Measurements from ENCODE around the gene FOLR1. TPM values are rescaled to one million over a fixed set of nuclear protein-coding genes. Genes with fewer than 3 reads are reported as not detected.

The FOLR1 gene
- total RNA-seq, 1 experiment from 2014 or later = 4.8 TPM

GRCh38 chr11:72189455-72190250 is 2.3 kb upstream of the FOLR1 start:
- Histone ChIP-seq H3K27ac (ENCODE audit: low read depth, low read length) (no peak overlapping the region), H3K9me2 (ENCODE audit: insufficient read depth) (no peaks in the 10 kb centered on the region), H3K27me3 (ENCODE audit: insufficient read depth, low read length) (no peaks in the 10 kb centered on the region), H3K4me2 (ENCODE audit: low read length) (no peak overlapping the region; the same call in 1 of the 2 replicates), H3K4me1 (ENCODE audit: control insufficient read depth in 1 of 2, insufficient read depth in 2 of 2, low read length in 2 of 2) (peaks cover 13 to 20% of the 10 kb centered on the region in 2 experiments), H2AFZ (ENCODE audit: low read depth, low read length, poor library complexity, severe bottlenecking) (no peak overlapping the region), H3K9me3 (ENCODE audit: control insufficient read depth in 1 of 2, insufficient read depth in 1 of 2, low read depth in 1 of 2, low read length in 2 of 2) (no peaks in the 10 kb centered on the region), H3K9ac (ENCODE audit: low read length) (no peak overlapping the region), H3K4me3 (replicated peaks in 1 of 2; ENCODE audit: low read depth in 1 of 2, low read length in 2 of 2) (no peak overlapping the region), H3K36me3 (ENCODE audit: control insufficient read depth in 1 of 2, insufficient read depth in 2 of 2, low read length in 2 of 2) (no peaks in the 10 kb centered on the region), H4K20me1 (ENCODE audit: insufficient read depth) (no peaks in the 10 kb centered on the region), H3K79me2 (ENCODE audit: insufficient read depth, low read length) (no peaks in the 10 kb centered on the region)
- ChIA-PET CTCF (no interaction called here), POLR2A (no interaction called here), RAD21 (ENCODE audit: low non-redundant PET in 1 of 2, low total read pairs in 2 of 2, uncharacterized antibody in 2 of 2, unreplicated experiment in 2 of 2) (no interaction called here)
- TF ChIP-seq ZFX (IDR thresholded peaks at IDR 0.05) (no peak), SRF (IDR thresholded peaks at IDR 0.05; ENCODE audit: low read depth) (no peak), EZH2phosphoT487 (IDR thresholded peaks at IDR 0.05; ENCODE audit: borderline replicate concordance) (no peak), ATF3 (IDR thresholded peaks at IDR 0.05) (no peak), MAX (IDR thresholded peaks at IDR 0.05) (no peak), POLR2A (IDR thresholded peaks at IDR 0.05; ENCODE audit: borderline replicate concordance, extremely low read depth, insufficient read depth, insufficient read length) (no peak), EZH2 (IDR thresholded peaks at IDR 0.05) (no peak), ELF1 (IDR thresholded peaks at IDR 0.05; ENCODE audit: borderline replicate concordance, low read depth) (no peak), EGR1 (IDR thresholded peaks at IDR 0.05; ENCODE audit: low read depth) (no peak), REST (IDR thresholded peaks at IDR 0.05; ENCODE audit: low read depth) (no peak), CEBPB (IDR thresholded peaks at IDR 0.05; ENCODE audit: low read depth) (no peak)
- DNase-seq (ENCODE audit: low read depth, low spot score) (no peak), ATAC-seq (no peak)
- intact Hi-C loops (cut with micrococcal nuclease) = no loop called here
- BruUV-seq (replicated peaks) = no TSS peak

Measured in HCT116 (cell line).